HEK293 (cell line): Measurements from ENCODE around the gene C6orf120.
A peak's percentile ranks its signal among the peaks of the same experiment; 100 is the strongest.

Source experiments
- BCL11A ChIP-seq: fragments of 450-650 bp; formaldehyde crosslinking; IDR thresholded peaks from 2 replicates; pipeline ENCODE4 v1.5.1; 2016; ENCODE audit warnings: low read depth, missing biosample characterization, missing genetic modification characterization
- FEZF1 ChIP-seq: fragments of 450-650 bp; formaldehyde crosslinking; IDR thresholded peaks from 2 replicates; pipeline ENCODE4 v1.5.1; 2016; ENCODE audit warnings: missing biosample characterization, missing genetic modification characterization
- MZF1 ChIP-seq: fragments of 450-650 bp; formaldehyde crosslinking; IDR thresholded peaks from 2 replicates; pipeline ENCODE4 v1.5.1; 2017; ENCODE audit warnings: missing biosample characterization, missing genetic modification characterization, borderline replicate concordance
- PBX3 ChIP-seq: sonication (generic); formaldehyde crosslinking; IDR thresholded peaks from 2 replicates; pipeline ENCODE4 v1.8.1; 2022; ENCODE audit warnings: mild to moderate bottlenecking, moderate library complexity, missing genetic modification reagents
- SETDB1 ChIP-seq: IDR thresholded peaks from one replicate; pipeline ENCODE4 v1.6.1; 2017; ENCODE audit warnings: mild to moderate bottlenecking, low read length, moderate library complexity, mixed read lengths; ENCODE audit not compliant: insufficient read length
- SP2 ChIP-seq: fragments of 450-650 bp; formaldehyde crosslinking; IDR thresholded peaks from 2 replicates; pipeline ENCODE4 v1.5.1; 2016; ENCODE audit warnings: missing biosample characterization, missing genetic modification characterization
- TSHZ1 ChIP-seq: fragments of 450-650 bp; formaldehyde crosslinking; IDR thresholded peaks from 2 replicates; pipeline ENCODE4 v1.5.1; 2016; ENCODE audit warnings: missing biosample characterization, missing genetic modification characterization, borderline replicate concordance
- ZBTB17 ChIP-seq: fragments of 450-650 bp; formaldehyde crosslinking; IDR thresholded peaks from 2 replicates; pipeline ENCODE4 v1.5.1; 2016; ENCODE audit warnings: missing biosample characterization, missing genetic modification characterization
- ZBTB6 ChIP-seq: fragments of 450-650 bp; formaldehyde crosslinking; IDR thresholded peaks from 2 replicates; pipeline ENCODE4 v1.5.1; 2017; ENCODE audit warnings: missing biosample characterization, missing genetic modification characterization
- ZBTB8A ChIP-seq: fragments of 450-650 bp; formaldehyde crosslinking; IDR thresholded peaks from 2 replicates; pipeline ENCODE4 v1.5.1; 2016; ENCODE audit warnings: missing biosample characterization, missing genetic modification characterization
- ZFP41 ChIP-seq: fragments of 450-650 bp; formaldehyde crosslinking; IDR thresholded peaks from 2 replicates; pipeline ENCODE4 v1.5.1; 2016; ENCODE audit warnings: missing biosample characterization, missing genetic modification characterization, borderline replicate concordance
- ZFP69B ChIP-seq: fragments of 450-650 bp; formaldehyde crosslinking; IDR thresholded peaks from 2 replicates; pipeline ENCODE4 v1.5.1; 2016; ENCODE audit warnings: missing biosample characterization, missing genetic modification characterization
- ZNF10 ChIP-seq: fragments of 450-650 bp; formaldehyde crosslinking; IDR thresholded peaks from 2 replicates; pipeline ENCODE4 v1.5.1; 2017; ENCODE audit warnings: missing biosample characterization, missing genetic modification characterization
- ZNF114 ChIP-seq: fragments of 450-650 bp; formaldehyde crosslinking; IDR thresholded peaks from 2 replicates; pipeline ENCODE4 v1.5.0; 2017; ENCODE audit warnings: missing biosample characterization, missing genetic modification characterization
- ZNF132 ChIP-seq: fragments of 450-650 bp; formaldehyde crosslinking; IDR thresholded peaks from 2 replicates; pipeline ENCODE4 v1.5.1; 2017; ENCODE audit warnings: missing biosample characterization, missing genetic modification characterization, borderline replicate concordance
- ZNF184 ChIP-seq: fragments of 450-650 bp; IDR thresholded peaks from 2 replicates; pipeline ENCODE4 v1.5.1; 2018; ENCODE audit warnings: missing biosample characterization, mild to moderate bottlenecking, missing genetic modification characterization
- ZNF2 ChIP-seq: fragments of 450-650 bp; formaldehyde crosslinking; IDR thresholded peaks from 2 replicates; pipeline ENCODE4 v1.5.1; 2016; ENCODE audit warnings: missing biosample characterization, missing genetic modification characterization
- ZNF341 ChIP-seq: fragments of 450-650 bp; formaldehyde crosslinking; IDR thresholded peaks from 2 replicates; pipeline ENCODE4; 2016; ENCODE audit warnings: low read depth, missing biosample characterization, missing genetic modification characterization
- ZNF391 ChIP-seq: fragments of 450-650 bp; formaldehyde crosslinking; IDR thresholded peaks from 2 replicates; pipeline ENCODE4 v1.5.1; 2016; ENCODE audit warnings: low read depth, missing biosample characterization, missing genetic modification characterization, borderline replicate concordance
- ZNF423 ChIP-seq: fragments of 450-650 bp; formaldehyde crosslinking; IDR thresholded peaks from 2 replicates; pipeline ENCODE4 v1.5.1; 2016; ENCODE audit warnings: missing biosample characterization, missing genetic modification characterization
- ZNF449 ChIP-seq: fragments of 450-650 bp; formaldehyde crosslinking; IDR thresholded peaks from 2 replicates; pipeline ENCODE4 v1.5.1; 2017; ENCODE audit warnings: missing biosample characterization, mild to moderate bottlenecking, missing genetic modification characterization, moderate library complexity
- ZNF48 ChIP-seq: fragments of 450-650 bp; formaldehyde crosslinking; IDR thresholded peaks from 2 replicates; pipeline ENCODE4 v1.5.1; 2016; ENCODE audit warnings: missing biosample characterization, missing genetic modification characterization
- ZNF513 ChIP-seq: fragments of 450-650 bp; IDR thresholded peaks from 2 replicates; pipeline ENCODE4 v1.5.1; 2018; ENCODE audit warnings: missing biosample characterization, missing genetic modification characterization
- ZNF514 ChIP-seq: fragments of 450-650 bp; formaldehyde crosslinking; IDR thresholded peaks from 2 replicates; pipeline ENCODE4 v1.5.1; 2016; ENCODE audit warnings: missing biosample characterization, missing genetic modification characterization
- ZNF692 ChIP-seq: fragments of 450-650 bp; formaldehyde crosslinking; IDR thresholded peaks from 2 replicates; pipeline ENCODE4 v1.5.1; 2016; ENCODE audit warnings: missing biosample characterization, missing genetic modification characterization
- ZNF704 ChIP-seq: fragments of 450-650 bp; formaldehyde crosslinking; IDR thresholded peaks from 2 replicates; pipeline ENCODE4 v1.5.1; 2016; ENCODE audit warnings: missing biosample characterization, missing genetic modification characterization
- ZNF747 ChIP-seq: fragments of 450-650 bp; formaldehyde crosslinking; IDR thresholded peaks from 2 replicates; pipeline ENCODE4 v1.5.1; 2016; ENCODE audit warnings: missing biosample characterization, missing genetic modification characterization
- ZNF777 ChIP-seq: fragments of 450-650 bp; formaldehyde crosslinking; IDR thresholded peaks from 2 replicates; pipeline ENCODE4 v1.5.1; 2017; ENCODE audit warnings: missing biosample characterization, missing genetic modification characterization, borderline replicate concordance

Gene C6orf120

GRCh38 chr6:169701954-169702839 lies at the start of gene C6orf120, which contains the start of gene WDR27 (continued):
- TF ChIP-seq SETDB1 (no peak), ZNF391 (tag by site-specific recombination) (0 out of 2 replicates have a peak, but pooled peaks have one; percentile 32), ZNF341 (peak; percentile 92), ZNF423 (peak; percentile 84), ZNF48 (no peak), ZNF449 (tag by site-specific recombination) (no peak), ZBTB17 (tag by site-specific recombination) (peak; percentile 65), ZFP41 (no peak), ZNF747 (tag by site-specific recombination) (no peak), ZNF692 (tag by site-specific recombination) (0 out of 2 replicates have a peak, but pooled peaks have one; percentile 9), ZNF2 (tag by site-specific recombination) (0 out of 2 replicates have a peak, but pooled peaks have one; percentile 55), MZF1 (no peak), BCL11A (tag by site-specific recombination) (no peak), ZBTB6 (tag by site-specific recombination) (no peak), ZNF513 (tag by site-specific recombination) (no peak), PBX3 (0 out of 2 replicates have a peak, but pooled peaks have one; percentile 38), ZFP69B (tag by site-specific recombination) (no peak), ZNF777 (tag by site-specific recombination) (peak; percentile 38; the same call in 1 of the 2 replicates), FEZF1 (tag by site-specific recombination) (no peak), TSHZ1 (tag by site-specific recombination) (no peak), ZNF184 (no peak), ZNF132 (tag by site-specific recombination) (no peak), ZBTB8A (tag by site-specific recombination) (peak; percentile 63; the same call in 1 of the 2 replicates), ZNF10 (tag by site-specific recombination) (no peak), ZNF114 (no peak), ZNF514 (tag by site-specific recombination) (no peak), ZNF704 (tag by site-specific recombination) (no peak), SP2 (tag by site-specific recombination) (peak; percentile 94)
